HFFc6 (cell line): ENCODE data around the gene FXYD1. TPM values are rescaled to one million over a fixed set of nuclear protein-coding genes. Genes with fewer than 3 reads are reported as not detected.

ENCODE experiments used
- DNase-seq: peaks from one replicate; pipeline ENCODE4 v3.0.0-alpha.2; 2018
- H3K27ac Mint-ChIP-seq: 2 replicates; pipeline ENCODE4 v1.8.0; 2020; ENCODE audit warnings: mild to moderate bottlenecking, mixed read lengths
- H3K27me3 Mint-ChIP-seq: 2 replicates; pipeline ENCODE4 v1.8.0; 2021; ENCODE audit warnings: mild to moderate bottlenecking, moderate library complexity, mixed read lengths; ENCODE audit not compliant: insufficient read depth
- H3K36me3 Mint-ChIP-seq: 2 replicates; pipeline ENCODE4 v1.8.0; 2021; ENCODE audit warnings: low read depth, mixed read lengths
- H3K4me1 Mint-ChIP-seq: 2 replicates; pipeline ENCODE4 v1.8.0; 2020; ENCODE audit warnings: low read depth, mixed read lengths
- H3K4me3 Mint-ChIP-seq: 2 replicates; pipeline ENCODE4 v1.8.0; 2020; ENCODE audit warnings: mild to moderate bottlenecking, moderate library complexity, mixed read lengths
- H3K9me3 Mint-ChIP-seq: 2 replicates; pipeline ENCODE4 v1.8.0; 2020; ENCODE audit warnings: mild to moderate bottlenecking, mixed read lengths
- total RNA-seq, 6 experiments: library from RNA; stranded (reverse); fragmentation: NEBNext Ultra II Directional; extraction: Animal tissue kit (Norgen Biotek cat#: 25700); gene quantifications; 2 replicates in 1 of 6; 3 replicates in 5 of 6; pipeline ENCODE4 v1.2.3, GENCODE V29; 2021
- TF ChIP-seq, protein P1 (sequence below): fragments of 200-600 bp; sonication (generic); IDR thresholded peaks from 2 replicates; pipeline ENCODE4 v1.5.0; 2021; ENCODE audit warnings: antibody characterized with exemption, mild to moderate bottlenecking

Gene FXYD1
- total RNA-seq, 6 experiments from 2014 or later = 0.92 to 2.7 (median 2.1) TPM; not detected in 1

DNA sequence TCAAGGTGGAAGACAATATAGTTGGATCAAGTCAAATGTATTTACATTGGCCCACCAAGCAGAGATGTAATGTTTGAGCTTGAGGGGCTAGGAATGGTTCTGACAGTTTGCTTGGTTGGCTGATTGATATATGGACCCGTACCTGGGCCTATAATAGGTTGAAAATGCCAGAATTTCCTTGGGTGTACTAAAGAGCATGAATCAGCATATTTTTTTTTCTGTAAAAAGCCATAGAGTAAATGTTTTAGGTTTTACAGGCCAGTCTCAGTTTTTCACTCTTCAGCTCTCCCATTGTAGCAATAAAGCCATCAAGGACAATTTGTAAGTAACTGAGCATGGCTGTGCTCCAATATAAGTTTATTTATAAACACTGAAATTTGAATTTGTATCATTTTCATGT is 42.8 kb downstream of the FXYD1 start:
- no peak overlapping the region for H3K4me3 Mint-ChIP-seq
- no peak for DNase-seq

DNA sequence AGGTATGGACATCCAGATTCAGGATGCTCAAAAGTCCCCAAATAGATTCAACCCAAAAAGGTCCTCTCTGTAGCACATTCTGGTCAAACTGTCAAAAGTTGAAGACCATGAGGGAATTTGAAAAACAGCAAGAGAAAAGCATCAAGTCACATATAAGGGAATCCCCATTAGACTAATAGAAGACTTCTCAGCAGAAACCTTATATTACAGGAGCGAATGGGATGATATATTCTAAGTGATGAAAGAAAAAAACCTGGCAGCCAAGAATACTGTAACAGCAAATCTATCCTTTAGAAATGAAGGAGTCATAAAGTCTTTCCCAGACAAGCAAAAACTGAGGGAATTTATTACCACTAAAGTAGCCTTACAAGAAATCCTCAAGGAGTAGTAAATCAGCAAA is 45.6 kb downstream of the FXYD1 start:
- peaks cover 5% of the 10 kb centered on the region; the same call in 1 of the 2 replicates for H3K9me3 Mint-ChIP-seq
- peaks cover 12% of the 10 kb centered on the region for H3K27me3 Mint-ChIP-seq
- no peaks in the 10 kb centered on the region for H3K36me3 Mint-ChIP-seq
- TF ChIP-seq, protein P1, sequence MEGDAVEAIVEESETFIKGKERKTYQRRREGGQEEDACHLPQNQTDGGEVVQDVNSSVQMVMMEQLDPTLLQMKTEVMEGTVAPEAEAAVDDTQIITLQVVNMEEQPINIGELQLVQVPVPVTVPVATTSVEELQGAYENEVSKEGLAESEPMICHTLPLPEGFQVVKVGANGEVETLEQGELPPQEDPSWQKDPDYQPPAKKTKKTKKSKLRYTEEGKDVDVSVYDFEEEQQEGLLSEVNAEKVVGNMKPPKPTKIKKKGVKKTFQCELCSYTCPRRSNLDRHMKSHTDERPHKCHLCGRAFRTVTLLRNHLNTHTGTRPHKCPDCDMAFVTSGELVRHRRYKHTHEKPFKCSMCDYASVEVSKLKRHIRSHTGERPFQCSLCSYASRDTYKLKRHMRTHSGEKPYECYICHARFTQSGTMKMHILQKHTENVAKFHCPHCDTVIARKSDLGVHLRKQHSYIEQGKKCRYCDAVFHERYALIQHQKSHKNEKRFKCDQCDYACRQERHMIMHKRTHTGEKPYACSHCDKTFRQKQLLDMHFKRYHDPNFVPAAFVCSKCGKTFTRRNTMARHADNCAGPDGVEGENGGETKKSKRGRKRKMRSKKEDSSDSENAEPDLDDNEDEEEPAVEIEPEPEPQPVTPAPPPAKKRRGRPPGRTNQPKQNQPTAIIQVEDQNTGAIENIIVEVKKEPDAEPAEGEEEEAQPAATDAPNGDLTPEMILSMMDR = no peak
- no peak overlapping the region for H3K27ac Mint-ChIP-seq
- DNase-seq = no peak
- no peaks in the 10 kb centered on the region for H3K4me1 Mint-ChIP-seq
- H3K4me3 Mint-ChIP-seq = no peak overlapping the region

More for the DNA sequence above, 42.8 kb downstream of the FXYD1 start:
- Mint-ChIP-seq H3K9me3 (peaks cover 10% of the 10 kb centered on the region), H3K4me1 (peaks cover 1% of the 10 kb centered on the region), H3K27ac (no peak overlapping the region), H3K27me3 (peaks cover 27% of the 10 kb centered on the region), H3K36me3 (no peaks in the 10 kb centered on the region)
- TF ChIP-seq, protein P1 = no peak

DNA sequence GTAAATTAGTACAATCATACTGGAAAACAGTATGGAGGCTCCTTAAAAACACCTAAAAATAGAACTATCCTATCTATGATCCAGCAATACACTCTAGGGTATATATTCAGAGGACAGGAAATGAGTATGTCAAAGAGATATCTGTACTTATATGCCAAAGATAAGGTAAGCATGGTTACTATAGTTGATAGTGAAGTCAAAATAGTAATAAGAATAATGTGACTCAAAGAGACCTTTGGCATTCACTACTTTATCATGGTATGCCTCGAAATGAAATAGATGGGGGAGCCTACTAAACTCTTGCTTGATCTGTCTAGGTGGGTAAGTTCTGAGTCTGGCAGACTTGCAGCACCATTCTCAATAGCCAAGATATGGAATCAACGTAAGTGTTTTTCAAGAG is 46.3 kb downstream of the FXYD1 start:
- TF ChIP-seq, protein P1 = no peak
- peaks cover 13% of the 10 kb centered on the region for H3K27me3 Mint-ChIP-seq
- DNase-seq = no peak
- H3K27ac Mint-ChIP-seq = no peak overlapping the region
- H3K36me3 Mint-ChIP-seq = no peaks in the 10 kb centered on the region
- peaks cover 5% of the 10 kb centered on the region; the same call in 1 of the 2 replicates for H3K9me3 Mint-ChIP-seq
- H3K4me3 Mint-ChIP-seq = no peak overlapping the region
- H3K4me1 Mint-ChIP-seq = no peaks in the 10 kb centered on the region

Other genes starting within 250 kb of the FXYD1 start
- 1 to 10 TPM; 1.9 to 3.1 (median 2.2) TPM for gene ZNF30, start 211.9 kb upstream of the FXYD1 start, total RNA-seq
- 1 to 10 TPM; 2.7 to 3.2 (median 3.0) TPM for gene ZNF792, start 174.6 kb upstream of the FXYD1 start, total RNA-seq
- gene GRAMD1A, start 138.5 kb upstream of the FXYD1 start, total RNA-seq = 10 to 100 TPM; 48.2 to 51.3 (median 50.0) TPM
- gene SCN1B, start 108.4 kb upstream of the FXYD1 start, total RNA-seq = 10 to 100 TPM in 4 of 6 experiments, 1 to 10 TPM in 2; 6.8 to 14.2 (median 12.6) TPM
- gene HPN, start 97.1 kb upstream of the FXYD1 start, total RNA-seq = not detected
- not detected for gene FXYD3, start 23.0 kb upstream of the FXYD1 start, total RNA-seq
- under 1 TPM in 5 of 6 experiments, not detected in 1; 0.08 to 0.17 (median 0.10) TPM for gene LGI4, start 3.8 kb upstream of the FXYD1 start, total RNA-seq
- gene FXYD7, start 4.4 kb downstream of the FXYD1 start, total RNA-seq = under 1 TPM in 3 of 6 experiments, not detected in 3; 0.32 to 0.87 (median 0.68) TPM
- 100 to 1,000 TPM; 317 to 417 (median 353) TPM for gene FXYD5, start 15.9 kb downstream of the FXYD1 start, total RNA-seq
- not detected for gene FAM187B, start 89.9 kb downstream of the FXYD1 start, total RNA-seq
- gene LSR, start 110.2 kb downstream of the FXYD1 start, total RNA-seq = 1 to 10 TPM; 1.7 to 3.3 (median 2.3) TPM
- 10 to 100 TPM; 66.0 to 78.1 (median 71.4) TPM for gene USF2, start 130.1 kb downstream of the FXYD1 start, total RNA-seq
- gene HAMP, start 143.7 kb downstream of the FXYD1 start, total RNA-seq = not detected
- gene MAG, start 153.3 kb downstream of the FXYD1 start, total RNA-seq = not detected
- gene CD22, start 190.4 kb downstream of the FXYD1 start, total RNA-seq = under 1 TPM in 4 of 6 experiments, not detected in 2; 0.24 to 0.59 (median 0.57) TPM
- not detected for gene FFAR1, start 209.1 kb downstream of the FXYD1 start, total RNA-seq
- gene FFAR3, start 219.6 kb downstream of the FXYD1 start, total RNA-seq = not detected
- gene GPR42, start 232.2 kb downstream of the FXYD1 start, total RNA-seq = not detected